Stimulated activated CD8-positive, alpha-beta memory T cell treated with anti-CD3 and anti-CD28 coated beads, Interleukin-4, amount 100 ng/mL, for 24 hours (primary cell): ENCODE data around the gene BMP8A.
"Not testable (repeated sequence)": the region's sequence is repeated elsewhere in the genome, so short reads cannot be mapped to it uniquely, and the experiment has no call there.

Source experiments
- DNase-seq: peaks from one replicate; pipeline ENCODE4 v3.0.0-alpha.2; 2020; ENCODE audit warnings: low read depth

The BMP8A gene

DNA sequence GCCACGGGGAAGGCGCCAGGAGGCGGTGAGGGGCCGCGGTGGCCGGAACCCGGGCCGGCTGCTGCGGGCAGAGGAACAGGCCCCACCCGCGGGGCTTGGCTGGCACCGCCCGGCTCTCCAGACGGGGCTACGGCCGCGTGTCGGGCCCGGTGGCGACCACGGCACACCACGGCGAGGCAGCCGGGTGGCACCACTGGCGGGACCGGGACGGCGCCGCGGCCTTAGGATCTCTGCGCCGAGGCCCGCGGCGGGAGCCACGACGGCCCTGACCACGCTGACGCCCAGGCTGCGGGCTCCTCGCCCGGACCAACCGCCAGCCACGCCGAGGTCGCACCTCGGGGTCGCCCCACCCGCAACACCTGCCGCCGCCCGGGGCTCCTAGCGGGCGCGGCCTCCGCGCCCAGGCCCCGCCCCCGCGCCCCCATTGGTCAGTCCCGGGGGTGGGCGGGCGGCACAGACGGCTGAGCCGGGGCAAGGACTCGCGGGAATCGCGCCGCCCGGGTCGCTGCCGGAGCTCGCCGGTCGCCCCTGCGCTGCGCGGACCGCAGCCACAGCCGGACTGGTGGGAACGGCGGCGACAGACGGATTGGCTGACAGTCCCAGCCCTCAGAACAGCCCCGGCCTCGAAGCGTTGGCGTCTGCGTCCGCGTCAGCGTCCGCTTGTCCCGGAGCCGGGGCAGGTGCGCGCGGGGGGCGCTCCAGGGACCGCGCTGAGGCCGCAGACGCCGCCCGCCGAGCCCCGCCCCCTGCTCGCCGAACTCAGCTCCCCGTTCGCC lies at the start of gene BMP8A:
Gene BMP8A (plus strand): TSS at position 491 of the 776 bp plus-strand sequence. CDS start 356 bp downstream, outside the sequence.
- peak; percentile 59 for DNase-seq

DNA sequence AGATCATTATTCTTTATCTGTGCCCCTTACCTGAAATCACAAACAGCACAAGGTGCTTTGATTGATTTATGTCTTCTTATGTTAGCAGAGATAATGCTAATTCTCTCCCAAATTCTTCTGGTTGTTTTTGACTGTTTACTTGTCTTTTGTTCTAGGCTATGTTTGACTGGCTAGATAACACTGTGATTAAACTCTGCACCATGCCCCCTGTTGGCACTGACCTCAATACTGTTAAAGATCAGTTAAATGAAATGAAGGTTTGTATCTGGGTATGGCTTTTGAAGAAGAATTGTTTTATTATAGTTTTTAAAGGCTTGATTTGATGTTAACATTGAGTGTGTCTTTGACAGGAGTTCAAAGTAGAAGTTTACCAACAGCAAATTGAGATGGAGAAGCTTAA lies 49.6 kb upstream of the BMP8A start:
- DNase-seq: no peak

- DNase-seq: no peak
These were observed 45.9 kb upstream of the BMP8A start for GRCh38 chr1:39445573-39445972.

- DNase-seq: no peak
These were observed 44.4 kb upstream of the BMP8A start for GRCh38 chr1:39446986-39447567.

GRCh38 chr1:39450041-39450440 lies 41.4 kb upstream of the BMP8A start:
- not testable (repeated sequence) for DNase-seq

GRCh38 chr1:39450956-39451606 lies 40.4 kb upstream of the BMP8A start:
- no peak for DNase-seq

DNA sequence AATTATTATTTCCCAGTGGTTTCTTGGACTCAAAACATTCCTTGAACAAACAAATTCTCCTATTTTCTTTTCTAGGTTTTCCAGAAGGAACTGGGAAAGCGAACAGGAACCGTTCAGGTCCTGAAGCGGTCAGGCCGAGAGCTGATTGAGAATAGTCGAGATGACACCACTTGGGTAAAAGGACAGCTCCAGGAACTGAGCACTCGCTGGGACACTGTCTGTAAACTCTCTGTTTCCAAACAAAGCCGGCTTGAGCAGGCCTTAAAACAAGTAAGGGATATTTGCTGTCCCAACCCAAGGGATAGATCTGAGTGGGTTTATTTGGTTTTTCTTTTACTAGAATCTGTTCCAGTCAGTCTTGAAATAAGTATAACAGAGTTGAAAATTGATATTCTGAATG lies 39.4 kb upstream of the BMP8A start:
- no peak for DNase-seq

- DNase-seq: no peak
These were observed 38.9 kb upstream of the BMP8A start for GRCh38 chr1:39452540-39452939.

DNA sequence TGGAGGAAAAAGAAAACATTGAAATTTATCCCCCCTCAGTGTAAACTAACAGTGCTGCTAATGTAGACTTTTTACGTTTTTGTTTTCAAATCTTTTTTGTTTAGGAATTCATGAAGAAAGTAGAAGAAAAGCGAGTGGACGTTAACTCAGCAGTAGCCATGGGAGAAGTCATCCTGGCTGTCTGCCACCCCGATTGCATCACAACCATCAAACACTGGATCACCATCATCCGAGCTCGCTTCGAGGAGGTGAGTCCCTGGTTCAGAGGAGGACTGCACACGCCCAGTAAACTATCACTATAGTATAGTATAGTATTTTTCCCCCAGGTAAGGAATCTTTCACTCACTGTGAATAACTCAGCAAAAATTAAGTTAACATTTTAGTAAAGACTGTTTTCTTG lies 37.8 kb upstream of the BMP8A start:
- DNase-seq: no peak

- no peak for DNase-seq
These were observed 32.4 kb upstream of the BMP8A start for GRCh38 chr1:39458991-39459390.

GRCh38 chr1:39462074-39462473 lies 29.4 kb upstream of the BMP8A start:
- no peak for DNase-seq

- DNase-seq: no peak
These were observed 24.9 kb upstream of the BMP8A start for GRCh38 chr1:39466413-39467107.

GRCh38 chr1:39467108-39467720 lies 24.2 kb upstream of the BMP8A start:
- not testable (repeated sequence) for DNase-seq

DNA sequence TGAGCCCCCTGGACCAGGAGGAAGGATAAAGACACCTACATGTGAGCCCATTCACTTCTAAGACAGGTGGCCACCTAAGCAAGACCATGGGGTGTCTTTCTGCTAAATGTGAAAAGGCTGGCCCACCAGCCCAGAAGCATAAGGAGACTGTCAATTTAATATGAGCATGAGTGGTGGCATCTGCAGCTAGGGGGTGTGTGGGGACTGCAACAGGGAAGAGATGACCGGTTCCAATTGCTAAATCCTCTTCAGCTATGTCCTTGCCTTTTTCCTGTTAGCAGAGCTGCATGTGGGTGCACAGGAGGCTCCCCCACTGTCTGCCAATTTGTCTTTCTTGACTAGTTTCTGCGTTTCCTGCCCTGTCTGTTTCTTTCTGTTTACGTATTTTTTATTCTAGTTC lies 22.3 kb upstream of the BMP8A start:
- no peak for DNase-seq

GRCh38 chr1:39470040-39470439 lies 21.4 kb upstream of the BMP8A start:
- no peak for DNase-seq

DNA sequence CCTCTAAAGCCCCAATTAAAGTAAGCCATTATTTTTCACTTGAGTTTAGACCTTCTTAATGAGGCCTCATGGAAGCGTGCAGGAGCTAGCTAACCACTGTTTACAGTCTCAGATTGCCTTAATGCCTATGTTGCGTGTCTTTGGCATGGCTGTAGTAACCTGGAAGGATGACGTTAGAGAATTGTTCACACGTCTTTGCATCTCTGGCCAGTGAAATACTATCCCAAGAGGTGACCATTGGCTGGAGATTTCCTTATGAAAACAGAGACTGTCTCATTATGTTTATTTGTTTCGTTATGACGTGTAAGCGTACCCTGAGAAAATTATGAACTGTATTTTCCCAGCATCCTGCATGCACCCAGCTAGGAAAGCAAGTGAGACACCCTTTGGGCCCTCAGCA lies 18.6 kb upstream of the BMP8A start:
- no peak for DNase-seq

GRCh38 chr1:39473324-39473723 lies 18.1 kb upstream of the BMP8A start:
- DNase-seq: no peak

DNA sequence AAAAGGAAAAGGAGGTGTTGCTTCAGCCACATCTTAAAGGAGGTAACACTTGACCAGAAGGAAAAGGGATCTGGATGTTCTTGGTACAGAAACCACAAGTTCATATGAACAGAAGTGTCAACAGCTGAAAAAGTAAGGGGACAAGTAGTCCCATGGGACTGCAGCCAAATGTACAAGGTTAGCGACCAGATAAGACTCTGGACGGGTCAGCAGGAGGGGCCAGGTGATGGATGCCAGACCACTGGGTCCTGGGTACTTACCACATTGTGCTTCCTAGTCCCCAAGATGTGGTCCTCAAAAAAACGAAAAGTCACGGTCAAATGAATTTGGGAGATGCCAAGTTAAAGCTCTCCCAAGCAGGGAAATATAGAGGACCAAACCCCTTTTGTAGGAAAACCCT lies 16.6 kb upstream of the BMP8A start:
- no peak for DNase-seq

- not testable (repeated sequence) for DNase-seq
These were observed 15.9 kb upstream of the BMP8A start for GRCh38 chr1:39475551-39475950.

- no peak for DNase-seq
These were observed 13.1 kb upstream of the BMP8A start for GRCh38 chr1:39478126-39478915.

GRCh38 chr1:39481289-39481688 lies 10.1 kb upstream of the BMP8A start:
- no peak for DNase-seq
